Head of caudate nucleus (tissue), 42 donors: ENCODE measurements around the gene CLTC.
"Not testable (repeated sequence)": the region's sequence is repeated elsewhere in the genome, so short reads cannot be mapped to it uniquely, and the experiment has no call there.

Source experiments
- DNase-seq, 42 donors: peaks; one replicate each; pipeline versions ENCODE4 v3.0.0 to v3.0.0-alpha.2; 2020 to 2021; ENCODE audit warnings: mixed read lengths in 7 of 42
- intact Hi-C: fragments of 100-400 bp; cut with DNase I; formaldehyde crosslinking; loops from one replicate; pipeline ENCODE4 v1.15.0; 2022

CLTC gene

GRCh38 chr17:59631276-59631675, 11.6 kb downstream of the CLTC start:
- DNase-seq, result no peak
- intact Hi-C loops, result no loop called here

- intact Hi-C loops, result no loop called here
- DNase-seq, result no peak
Measured at GRCh38 chr17:59632398-59632797, 12.7 kb downstream of the CLTC start.

GRCh38 chr17:59633658-59634359, 14.1 kb downstream of the CLTC start:
- DNase-seq, result no peak
- intact Hi-C loops, result no loop called here

GRCh38 chr17:59634632-59635541, 15.2 kb downstream of the CLTC start:
- DNase-seq, result peak in 1 of 42 donors; percentile 4
- intact Hi-C loops, result no loop called here

GRCh38 chr17:59637611-59638310, 18.1 kb downstream of the CLTC start:
- no peak for DNase-seq
- intact Hi-C loops, result no loop called here

GRCh38 chr17:59638553-59638952, 18.9 kb downstream of the CLTC start:
- DNase-seq, result peak in 1 of 42 donors; percentile 22
- intact Hi-C loops, result no loop called here

GRCh38 chr17:59641799-59642484, 22.2 kb downstream of the CLTC start:
- intact Hi-C loops, result no loop called here

GRCh38 chr17:59642565-59642964, 22.9 kb downstream of the CLTC start:
- DNase-seq, result no peak
- intact Hi-C loops, result no loop called here

More at GRCh38 chr17:59641799-59642484, 22.2 kb downstream of the CLTC start:
- no peak for DNase-seq

- intact Hi-C loops, result no loop called here
- no peak for DNase-seq
Measured at GRCh38 chr17:59643159-59644140, 23.8 kb downstream of the CLTC start.

GRCh38 chr17:59647288-59647687, 27.6 kb downstream of the CLTC start:
- intact Hi-C loops, result no loop called here
- DNase-seq, result no peak

GRCh38 chr17:59649886-59650285, 30.2 kb downstream of the CLTC start:
- intact Hi-C loops, result no loop called here

GRCh38 chr17:59650642-59651041, 30.9 kb downstream of the CLTC start:
- intact Hi-C loops, result no loop called here
- peak in 26 of 42 donors; percentile 11 to 79 (median 40) for DNase-seq

More at GRCh38 chr17:59649886-59650285, 30.2 kb downstream of the CLTC start:
- no peak for DNase-seq

- intact Hi-C loops, result no loop called here
Measured at GRCh38 chr17:59651346-59651745, 31.7 kb downstream of the CLTC start.

GRCh38 chr17:59652119-59652518, 32.4 kb downstream of the CLTC start:
- intact Hi-C loops, result no loop called here

More at GRCh38 chr17:59651346-59651745, 31.7 kb downstream of the CLTC start:
- no peak for DNase-seq

GRCh38 chr17:59656624-59657023, 36.9 kb downstream of the CLTC start:
- intact Hi-C loops, result not testable (repeated sequence)
- peak in 15 of 42 donors; percentile 2 to 49 (median 22) for DNase-seq

More at GRCh38 chr17:59652119-59652518, 32.4 kb downstream of the CLTC start:
- DNase-seq, result no peak

GRCh38 chr17:59666235-59666634, 46.5 kb downstream of the CLTC start:
- intact Hi-C loops, result no loop called here
- DNase-seq, result no peak

GRCh38 chr17:59668816-59669215, 49.1 kb downstream of the CLTC start:
- intact Hi-C loops, result no loop called here
- DNase-seq, result no peak

- DNase-seq, result no peak
- intact Hi-C loops, result no loop called here
Measured at GRCh38 chr17:59669411-59669810, 49.7 kb downstream of the CLTC start.
